ENCODE results near the gene PRRG4.

DNA sequence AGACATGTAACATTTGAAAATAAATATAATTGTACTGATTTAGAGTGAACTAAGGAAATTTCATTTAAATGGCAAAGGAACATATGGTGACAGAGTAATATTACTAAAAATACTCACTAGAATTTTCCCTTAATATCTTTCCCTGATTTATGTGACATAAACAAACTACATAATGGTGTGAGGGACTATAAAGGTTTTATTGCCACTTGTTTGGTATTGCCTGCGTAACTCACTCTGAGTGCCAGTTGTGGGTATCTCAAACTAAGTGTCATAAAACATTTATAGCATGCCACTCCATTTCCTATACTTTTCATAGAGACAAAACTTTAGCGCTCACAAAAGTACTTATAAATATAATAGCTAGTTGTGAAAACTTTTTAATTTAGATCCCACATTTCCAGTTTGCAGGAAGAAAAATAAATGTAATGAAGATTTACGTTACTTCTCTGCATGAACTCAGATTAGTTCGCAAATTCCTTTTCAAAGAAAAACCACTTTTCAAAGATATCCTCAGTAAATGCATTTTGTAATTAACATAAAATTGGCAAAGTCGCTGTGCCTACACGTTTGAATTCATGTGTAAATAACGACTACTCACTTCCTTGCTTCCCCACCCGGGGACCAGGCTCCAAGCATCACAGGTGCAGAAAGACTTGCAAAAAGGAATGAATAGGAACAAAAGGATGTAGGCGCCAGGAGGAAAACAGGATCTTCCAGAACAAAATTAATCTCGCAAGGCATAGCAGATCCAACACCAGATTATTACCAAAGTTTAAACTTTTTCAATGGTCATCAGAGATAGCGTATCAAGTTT lies 61.3 kb downstream of the PRRG4 start:
- TF ChIP-seq, protein P1, sequence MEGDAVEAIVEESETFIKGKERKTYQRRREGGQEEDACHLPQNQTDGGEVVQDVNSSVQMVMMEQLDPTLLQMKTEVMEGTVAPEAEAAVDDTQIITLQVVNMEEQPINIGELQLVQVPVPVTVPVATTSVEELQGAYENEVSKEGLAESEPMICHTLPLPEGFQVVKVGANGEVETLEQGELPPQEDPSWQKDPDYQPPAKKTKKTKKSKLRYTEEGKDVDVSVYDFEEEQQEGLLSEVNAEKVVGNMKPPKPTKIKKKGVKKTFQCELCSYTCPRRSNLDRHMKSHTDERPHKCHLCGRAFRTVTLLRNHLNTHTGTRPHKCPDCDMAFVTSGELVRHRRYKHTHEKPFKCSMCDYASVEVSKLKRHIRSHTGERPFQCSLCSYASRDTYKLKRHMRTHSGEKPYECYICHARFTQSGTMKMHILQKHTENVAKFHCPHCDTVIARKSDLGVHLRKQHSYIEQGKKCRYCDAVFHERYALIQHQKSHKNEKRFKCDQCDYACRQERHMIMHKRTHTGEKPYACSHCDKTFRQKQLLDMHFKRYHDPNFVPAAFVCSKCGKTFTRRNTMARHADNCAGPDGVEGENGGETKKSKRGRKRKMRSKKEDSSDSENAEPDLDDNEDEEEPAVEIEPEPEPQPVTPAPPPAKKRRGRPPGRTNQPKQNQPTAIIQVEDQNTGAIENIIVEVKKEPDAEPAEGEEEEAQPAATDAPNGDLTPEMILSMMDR (IDR thresholded peaks at IDR 0.05; ENCODE audit: borderline replicate concordance, extremely low read depth, low read length, poor library complexity, severe bottlenecking) = no peak
- no peak for TF ChIP-seq EZH2 (IDR thresholded peaks at IDR 0.05; ENCODE audit: borderline replicate concordance, low read depth, low read length, severe bottlenecking)
